GM12864 (cell line): ENCODE data around the gene MATR3.
A peak's percentile ranks its signal among the peaks of the same experiment; 100 is the strongest.

Experiments
- DNase-seq: peaks from one replicate; pipeline ENCODE4 v3.0.0-alpha.2; 2011; ENCODE audit warnings: low read depth
- H3K4me3 ChIP-seq: 2 replicates; pipeline ENCODE4 v1.5.1; 2011; ENCODE audit warnings: mild to moderate bottlenecking, low read depth, low read length, control low read depth
- CTCF ChIP-seq: IDR thresholded peaks from 2 replicates; pipeline ENCODE4 v1.5.1; 2011; ENCODE audit warnings: low read depth, mild to moderate bottlenecking, moderate library complexity, low read length, control low read depth, inconsistent platforms; ENCODE audit errors: missing control alignments

Gene MATR3, protein sequence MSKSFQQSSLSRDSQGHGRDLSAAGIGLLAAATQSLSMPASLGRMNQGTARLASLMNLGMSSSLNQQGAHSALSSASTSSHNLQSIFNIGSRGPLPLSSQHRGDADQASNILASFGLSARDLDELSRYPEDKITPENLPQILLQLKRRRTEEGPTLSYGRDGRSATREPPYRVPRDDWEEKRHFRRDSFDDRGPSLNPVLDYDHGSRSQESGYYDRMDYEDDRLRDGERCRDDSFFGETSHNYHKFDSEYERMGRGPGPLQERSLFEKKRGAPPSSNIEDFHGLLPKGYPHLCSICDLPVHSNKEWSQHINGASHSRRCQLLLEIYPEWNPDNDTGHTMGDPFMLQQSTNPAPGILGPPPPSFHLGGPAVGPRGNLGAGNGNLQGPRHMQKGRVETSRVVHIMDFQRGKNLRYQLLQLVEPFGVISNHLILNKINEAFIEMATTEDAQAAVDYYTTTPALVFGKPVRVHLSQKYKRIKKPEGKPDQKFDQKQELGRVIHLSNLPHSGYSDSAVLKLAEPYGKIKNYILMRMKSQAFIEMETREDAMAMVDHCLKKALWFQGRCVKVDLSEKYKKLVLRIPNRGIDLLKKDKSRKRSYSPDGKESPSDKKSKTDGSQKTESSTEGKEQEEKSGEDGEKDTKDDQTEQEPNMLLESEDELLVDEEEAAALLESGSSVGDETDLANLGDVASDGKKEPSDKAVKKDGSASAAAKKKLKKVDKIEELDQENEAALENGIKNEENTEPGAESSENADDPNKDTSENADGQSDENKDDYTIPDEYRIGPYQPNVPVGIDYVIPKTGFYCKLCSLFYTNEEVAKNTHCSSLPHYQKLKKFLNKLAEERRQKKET

DNA sequence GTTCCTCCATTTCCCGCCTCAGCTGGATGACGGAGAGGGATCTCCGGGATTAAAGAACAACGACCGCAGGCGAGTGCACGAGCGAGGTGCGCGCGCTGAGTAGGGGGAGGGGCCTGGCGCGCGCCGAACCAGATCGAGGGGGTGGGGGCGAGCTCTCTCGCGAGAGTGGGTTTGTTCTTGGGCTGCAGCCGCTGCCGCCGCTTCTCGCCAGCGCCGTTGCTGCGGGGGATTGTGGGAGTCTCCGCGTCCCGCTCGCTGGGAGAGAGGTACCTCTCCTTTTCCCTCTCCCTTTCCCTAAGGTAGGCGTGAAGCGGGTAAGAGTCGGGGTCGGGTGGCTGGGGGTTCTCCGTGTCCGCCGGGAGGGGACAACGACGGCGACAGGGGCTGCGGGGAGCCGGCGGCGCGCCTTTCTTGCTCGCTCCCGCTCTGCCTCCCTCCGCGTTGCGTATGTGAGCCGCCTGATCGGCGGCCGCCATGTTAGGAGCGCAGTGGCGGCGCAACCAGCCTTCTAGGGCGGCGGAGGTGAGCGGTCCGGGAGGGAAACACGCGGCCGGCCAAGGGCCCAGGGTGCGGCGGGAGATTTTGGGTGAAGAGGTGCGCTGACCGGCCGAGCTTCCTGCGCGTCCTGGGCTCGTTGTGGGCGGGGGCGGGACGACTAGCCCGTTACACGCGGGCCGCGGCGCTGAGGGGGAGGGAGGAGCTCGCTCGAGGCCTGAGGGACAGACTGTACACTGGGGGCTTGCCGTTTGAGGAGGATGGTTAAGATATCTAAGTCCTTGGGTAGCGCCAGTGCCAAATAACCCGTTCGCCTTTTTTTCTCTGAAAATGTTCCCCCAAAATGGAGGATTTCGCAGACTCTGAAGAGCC is at the start of gene MATR3:
TSS of gene MATR3 (plus strand) at position 234 of the 867 bp plus-strand sequence. CDS start 13,676 bp downstream, outside the sequence.
- DNase-seq: peak; percentile 70
- no peak for TF ChIP-seq CTCF
- peak within 1 kb of the TSS; percentile 58 for H3K4me3 ChIP-seq

DNA sequence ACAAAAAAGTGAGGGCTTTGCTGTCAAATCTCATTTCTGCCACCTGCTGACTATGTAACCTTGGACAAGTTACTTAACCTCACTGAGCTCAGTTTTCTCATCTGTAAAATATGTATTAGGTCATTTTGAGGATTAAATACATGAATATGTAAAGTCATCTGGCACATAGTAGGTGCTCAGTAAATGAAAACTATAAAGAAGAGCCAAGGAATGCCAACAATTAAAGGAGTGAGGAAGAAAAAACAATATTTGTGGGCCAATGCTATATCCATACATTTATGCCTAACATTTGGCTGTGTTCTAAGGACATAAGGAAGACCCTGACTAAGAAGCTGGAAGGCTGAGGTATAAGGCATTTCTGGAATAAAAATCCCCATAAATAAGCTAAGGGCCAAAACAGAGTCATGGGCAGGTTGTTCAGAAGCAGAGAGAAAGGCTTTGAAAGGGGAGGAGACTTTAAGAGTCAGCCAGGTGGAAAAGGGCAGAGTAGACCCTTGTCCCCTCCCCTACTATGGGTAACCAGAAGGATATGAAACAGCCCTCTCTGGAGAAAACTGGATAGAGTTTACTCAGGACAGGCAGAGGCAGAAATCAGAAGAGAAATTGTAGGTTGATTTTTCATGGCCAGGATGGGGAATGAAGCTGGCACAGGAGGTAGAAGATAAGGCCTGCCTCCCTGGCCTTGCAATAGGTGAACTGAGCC is 47.8 kb upstream of the MATR3 start:
- no peak overlapping the region for H3K4me3 ChIP-seq
- DNase-seq: no peak
- no peak for TF ChIP-seq CTCF

GRCh38 chr5:139246394-139246793 is 47.1 kb upstream of the MATR3 start:
- no peak for DNase-seq
- no peak overlapping the region for H3K4me3 ChIP-seq
- TF ChIP-seq CTCF: no peak

DNA sequence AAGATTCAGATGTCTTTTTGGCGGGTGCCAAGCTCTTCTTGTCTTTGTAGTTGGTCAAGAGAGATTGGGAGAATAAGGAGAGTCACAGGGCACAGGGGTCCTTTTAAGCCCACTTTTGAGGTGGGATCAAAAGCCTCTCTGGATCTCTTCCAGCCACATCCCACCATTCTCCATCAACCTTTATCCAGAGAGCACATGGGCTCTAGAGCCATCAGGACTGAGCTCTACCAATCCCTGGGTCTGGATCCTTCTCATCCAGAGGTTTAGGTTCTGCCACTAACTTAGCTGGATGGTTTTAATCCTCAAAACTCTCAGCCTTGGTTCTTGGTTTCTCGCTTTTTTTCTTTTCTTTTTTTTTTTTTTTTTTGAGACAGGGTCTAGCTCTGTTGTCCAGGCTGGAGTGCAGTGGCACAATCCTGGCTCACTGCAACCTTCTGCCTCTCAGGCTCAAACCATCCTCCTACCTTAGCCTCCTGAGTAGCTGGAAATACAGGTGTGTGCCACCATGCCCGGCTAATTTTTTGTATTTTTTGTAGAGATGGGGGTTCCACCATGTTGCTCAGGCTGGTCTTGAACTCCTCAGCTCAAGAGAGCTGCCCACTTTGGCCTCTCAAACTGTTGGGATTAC is 44.6 kb upstream of the MATR3 start:
- no peak for TF ChIP-seq CTCF
- DNase-seq: no peak
- no peak overlapping the region for H3K4me3 ChIP-seq

GRCh38 chr5:139251281-139251687 is 42.3 kb upstream of the MATR3 start:
- no peak overlapping the region for H3K4me3 ChIP-seq
- peak; percentile 66 for TF ChIP-seq CTCF
- no peak for DNase-seq
